Fibroblast of skin of left quadriceps (primary cell): Measurements from ENCODE around the gene CPM.

Experiments used
- DNase-seq, 2 experiments: peaks; one replicate each; pipeline ENCODE4 v3.0.0-alpha.2; 2013; ENCODE audit warnings: low read depth in 2 of 2

CPM gene

DNA sequence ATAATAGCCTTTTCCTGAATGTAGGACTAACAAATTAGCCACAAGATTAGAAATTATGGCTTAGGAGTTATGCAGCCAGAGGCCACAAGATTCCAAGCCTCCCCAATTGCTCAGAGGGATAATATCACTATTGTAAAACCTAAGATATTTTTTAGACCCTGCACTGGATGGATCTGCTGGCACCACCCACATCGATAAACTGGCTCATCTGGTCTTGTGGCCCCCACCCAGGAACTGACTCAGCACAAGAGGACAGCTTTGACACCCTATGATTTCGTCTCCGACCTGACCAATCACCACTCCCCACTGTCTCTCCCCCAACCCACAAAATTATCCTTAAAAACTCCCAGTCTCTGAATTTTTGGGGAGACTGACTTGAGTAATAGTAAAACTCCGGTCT, 54.7 kb downstream of the CPM start:
- no peak for DNase-seq

- no peak for DNase-seq
Observed at GRCh38 chr12:68877583-68877982, 55.4 kb downstream of the CPM start.

GRCh38 chr12:68876461-68876860, 56.5 kb downstream of the CPM start:
- no peak for DNase-seq

- DNase-seq: no peak
Observed at GRCh38 chr12:68873316-68873715, 59.7 kb downstream of the CPM start.

- no peak for DNase-seq
Observed at GRCh38 chr12:68871921-68872320, 61.0 kb downstream of the CPM start.

DNA sequence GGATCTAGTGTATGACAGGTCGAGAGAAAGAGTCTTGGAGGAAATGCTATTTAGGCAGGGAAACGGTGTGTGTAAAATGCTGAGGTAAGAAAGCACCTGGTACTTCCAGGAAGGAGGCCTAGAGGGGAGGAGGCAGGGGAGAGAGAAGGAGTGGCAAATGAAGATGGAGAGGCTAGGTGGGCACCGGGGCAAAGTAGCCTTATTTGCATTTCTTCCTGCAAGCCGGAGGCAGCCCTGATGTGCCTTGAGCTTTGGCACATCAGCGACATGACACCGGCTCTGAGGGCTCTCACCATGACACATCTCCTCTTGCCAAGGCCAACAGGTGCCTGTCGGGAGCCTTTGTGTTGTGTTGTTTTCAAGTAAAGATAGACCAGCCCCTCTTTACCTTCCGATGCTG, 61.6 kb downstream of the CPM start:
- DNase-seq: no peak

DNA sequence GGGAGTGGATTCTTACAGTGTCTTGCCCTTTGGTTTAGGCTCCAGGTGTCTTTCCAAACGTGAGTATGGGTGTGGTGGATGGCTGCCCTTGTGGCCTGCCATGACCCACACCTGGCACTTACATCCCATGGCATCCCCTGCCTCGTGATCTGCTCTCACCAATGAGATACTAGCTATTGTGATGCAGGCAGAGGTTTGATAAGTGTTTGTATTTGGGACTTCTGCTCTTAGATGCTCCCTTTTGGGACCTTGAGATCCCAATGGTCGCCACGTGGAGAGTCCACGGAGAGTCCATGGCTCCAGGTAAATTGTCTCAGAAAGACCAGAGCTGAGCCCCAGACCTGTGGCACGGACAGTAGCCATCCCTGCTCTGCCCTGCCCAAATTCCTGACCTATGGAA, 62.5 kb downstream of the CPM start:
- no peak for DNase-seq

- no peak for DNase-seq
Observed at GRCh38 chr12:68870011-68870410, 63.0 kb downstream of the CPM start.

DNA sequence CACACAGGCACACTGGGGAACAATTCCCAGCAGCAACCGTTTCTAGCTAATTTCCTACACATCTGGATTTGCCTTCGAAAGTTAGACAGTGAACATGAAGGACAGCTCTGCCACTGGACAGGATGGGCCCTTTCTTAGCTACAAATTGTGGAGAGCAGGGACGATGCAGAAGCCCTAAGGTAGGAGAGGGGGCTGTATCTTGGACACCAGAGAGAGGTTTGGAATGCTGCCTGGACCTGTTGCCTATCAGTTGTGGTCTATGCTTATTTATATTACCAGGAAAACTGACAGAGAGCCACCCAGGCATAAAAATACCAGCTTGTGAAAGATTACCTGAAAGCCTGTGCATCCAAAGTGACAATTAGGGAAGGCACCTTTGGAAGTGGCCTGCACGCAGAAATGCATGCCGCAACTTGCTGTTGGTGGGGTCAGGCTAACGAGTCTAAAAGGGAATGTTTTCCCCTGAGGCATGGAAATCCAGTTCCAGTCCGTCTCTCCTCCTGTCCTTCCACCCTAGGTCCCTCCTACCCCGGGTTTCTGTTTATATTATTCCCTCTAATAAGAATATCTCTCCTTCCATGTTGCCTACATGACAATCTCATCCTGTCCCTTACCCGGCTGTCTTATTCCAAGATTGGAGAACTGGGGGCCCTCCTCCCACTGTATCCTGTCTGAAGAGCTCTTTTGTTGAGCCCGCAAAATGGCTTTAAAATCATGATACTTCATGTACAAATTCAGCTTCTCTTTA, 64.8 kb downstream of the CPM start:
- DNase-seq: no peak

- no peak for DNase-seq
Observed at GRCh38 chr12:68867606-68868005, 65.4 kb downstream of the CPM start.

- peak in 1 of 2 experiments; percentile 11 for DNase-seq
Observed at GRCh38 chr12:68866950-68867349, 66.0 kb downstream of the CPM start.

DNA sequence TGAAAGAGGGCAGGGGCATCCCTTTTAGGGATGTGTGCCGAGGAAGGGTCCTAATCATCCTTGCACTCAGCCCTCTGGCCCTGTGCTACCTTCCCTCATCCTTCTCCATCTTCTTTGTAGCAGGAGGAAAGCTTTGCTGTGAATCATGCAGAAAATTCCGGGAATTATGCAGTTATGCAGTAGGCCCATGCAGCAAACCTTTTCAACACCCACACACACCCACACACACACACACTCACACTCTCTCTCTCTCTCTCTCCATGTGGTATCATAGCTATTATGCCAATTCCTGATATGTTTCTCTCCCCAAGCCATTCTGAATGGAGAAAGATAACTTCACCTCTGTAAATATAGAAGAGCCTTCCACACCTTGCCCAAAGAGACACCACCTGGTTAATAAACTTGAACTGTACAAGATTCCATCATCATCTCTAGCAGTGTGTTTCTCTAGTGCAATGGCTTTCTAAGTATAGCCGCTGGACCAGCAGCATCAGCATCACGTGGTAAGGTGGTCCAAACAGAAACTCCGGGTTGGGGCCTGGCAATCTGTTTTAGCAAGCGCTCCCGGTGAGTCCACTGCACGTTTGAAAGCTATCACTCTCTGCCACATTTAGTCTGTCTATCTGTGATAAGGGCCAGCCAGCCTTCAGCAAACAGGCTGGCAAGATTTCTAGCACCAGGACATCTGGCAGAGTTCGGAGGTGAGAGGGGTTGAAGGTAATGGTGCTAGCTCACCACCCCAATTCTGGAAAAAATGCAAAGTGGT, 67.4 kb downstream of the CPM start:
- DNase-seq: no peak

DNA sequence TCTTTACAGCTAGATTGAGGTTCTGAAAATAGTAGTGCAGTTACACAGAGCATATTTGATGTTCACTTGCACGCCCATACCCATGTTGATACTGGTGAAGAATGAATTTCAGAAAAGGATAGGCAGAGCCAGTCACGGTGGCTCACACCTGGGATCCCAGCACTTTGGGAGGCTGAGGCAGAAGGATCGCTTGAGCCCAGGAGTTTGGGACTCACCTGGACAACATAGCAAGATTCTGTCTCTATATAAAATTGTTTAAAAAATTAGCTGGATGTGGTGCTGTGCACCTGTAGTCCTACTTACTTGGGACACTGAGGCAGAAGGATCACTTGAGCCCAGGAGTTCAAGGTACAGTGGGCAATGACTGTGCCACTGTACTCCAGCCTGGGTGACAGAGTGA, 68.4 kb downstream of the CPM start:
- no peak for DNase-seq

DNA sequence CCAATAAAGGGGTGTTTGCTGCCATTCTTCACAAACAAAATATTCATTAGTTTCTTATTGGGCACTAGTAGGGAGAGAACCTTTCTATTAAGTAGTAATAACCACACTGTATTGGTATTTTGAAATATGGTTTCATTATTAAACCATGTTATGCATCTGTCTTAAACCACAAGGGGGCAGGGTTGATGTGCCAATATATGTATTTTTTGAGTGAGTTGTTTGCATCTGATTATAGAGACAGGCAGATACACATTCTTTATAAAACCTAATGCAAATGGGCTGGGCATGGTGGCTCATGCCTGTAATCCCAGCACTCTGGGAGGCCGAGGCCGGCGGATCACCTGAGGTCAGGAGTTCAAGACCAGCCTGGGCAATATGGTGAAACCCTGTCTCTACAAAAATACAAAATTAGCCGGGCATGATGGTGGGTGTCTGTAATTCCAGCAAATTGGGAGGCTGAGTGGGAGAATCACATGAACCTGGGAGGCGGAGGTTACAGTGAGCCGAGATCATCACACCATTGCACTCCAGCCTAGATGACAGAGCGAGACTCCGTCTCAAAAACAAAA, 69.0 kb downstream of the CPM start:
- peak; percentile 27 to 38 for DNase-seq

GRCh38 chr12:68863109-68863770, 69.7 kb downstream of the CPM start:
- DNase-seq: no peak

- no peak for DNase-seq
Observed at GRCh38 chr12:68861890-68862289, 71.1 kb downstream of the CPM start.

DNA sequence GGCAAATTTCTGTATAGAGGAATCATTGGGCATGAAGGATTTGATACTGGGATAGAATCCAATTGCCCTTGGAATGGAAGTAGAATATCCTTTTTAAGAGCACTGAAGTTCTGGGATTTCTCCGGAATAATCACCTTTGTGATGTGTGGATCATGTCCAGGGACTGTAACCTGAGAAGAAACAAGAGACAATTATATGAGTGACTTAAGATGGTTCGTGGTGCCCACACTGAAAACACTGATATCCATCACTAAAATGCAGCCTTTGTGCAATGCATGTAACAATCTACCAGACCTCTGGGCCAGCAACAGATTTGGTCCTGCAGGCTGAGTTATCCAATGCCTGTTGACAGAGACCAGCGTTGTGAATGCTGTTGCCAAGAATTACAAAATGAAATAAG, 76.5 kb downstream of the CPM start:
- DNase-seq: no peak

GRCh38 chr12:68855771-68856170, 77.2 kb downstream of the CPM start:
- no peak for DNase-seq

GRCh38 chr12:68855111-68855510, 77.9 kb downstream of the CPM start:
- no peak for DNase-seq

GRCh38 chr12:68854554-68854953, 78.4 kb downstream of the CPM start:
- DNase-seq: no peak

DNA sequence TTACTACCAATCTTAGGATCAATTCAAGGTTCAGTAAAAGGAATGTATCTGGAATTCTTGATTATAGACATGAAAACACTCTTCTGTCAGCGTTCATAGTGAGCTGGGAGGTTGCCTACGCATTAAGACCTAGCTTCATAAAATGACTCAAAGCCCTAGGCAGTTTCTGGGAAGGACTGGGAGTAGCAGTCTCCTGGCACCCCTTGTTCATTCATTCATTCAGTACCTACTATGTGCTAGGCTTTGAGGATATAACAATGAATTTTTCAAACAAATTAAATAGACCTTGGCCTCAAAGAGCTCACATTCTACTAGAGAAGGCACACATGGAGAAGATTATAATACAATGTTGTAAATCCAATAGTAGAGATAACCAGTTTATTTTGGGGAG, 78.9 kb downstream of the CPM start:
- DNase-seq: no peak

GRCh38 chr12:68853396-68854077, 79.4 kb downstream of the CPM start:
- no peak for DNase-seq
